CD14-positive monocyte (primary cell): Measurements from ENCODE around the gene LNP1. TPM values are rescaled to one million over a fixed set of nuclear protein-coding genes. Genes with fewer than 3 reads are reported as not detected.
A peak's percentile ranks its signal among the peaks of the same experiment; 100 is the strongest.
"Not testable (repeated sequence)": the region's sequence is repeated elsewhere in the genome, so short reads cannot be mapped to it uniquely, and the experiment has no call there.

Source experiments
- DNase-seq, 3 donors: peaks; one replicate each; pipeline ENCODE4 v3.0.0-alpha.2; 2011 to 2022
- H2AFZ ChIP-seq: 2 replicates; pipeline ENCODE4 v1.6.0; 2012; ENCODE audit warnings: mild to moderate bottlenecking, low read depth, low read length, inconsistent platforms; ENCODE audit not compliant: insufficient read depth, poor library complexity, severe bottlenecking
- H3K27ac ChIP-seq, 2 donors: 1 replicate in 1 of 2; 2 replicates in 1 of 2; pipeline ENCODE4 v1.5.1; 2012 to 2013; ENCODE audit warnings: low read length in 2 of 2, control low read depth in 1 of 2, inconsistent platforms in 1 of 2, low read depth in 1 of 2, mild to moderate bottlenecking in 1 of 2
- H3K27me3 ChIP-seq, 2 donors: one replicate each; pipeline versions ENCODE4 v1.6.0 to v1.6.1; 2011 to 2013; ENCODE audit warnings: low read length in 2 of 2; ENCODE audit not compliant: control insufficient read depth in 2 of 2, insufficient read depth in 2 of 2
- H3K36me3 ChIP-seq, 2 donors: replicated peaks in 1 of 2; 1 replicate in 1 of 2; 2 replicates in 1 of 2; pipeline versions ENCODE4 v1.5.1 to v1.6.1; 2012 to 2013; ENCODE audit warnings: low read length in 2 of 2, control low read depth in 1 of 2, inconsistent platforms in 1 of 2, mild to moderate bottlenecking in 1 of 2; ENCODE audit not compliant: insufficient read depth in 2 of 2, control insufficient read depth in 1 of 2
- H3K4me1 ChIP-seq, 2 donors: 1 replicate in 1 of 2; 2 replicates in 1 of 2; pipeline versions ENCODE4 v1.5.1 to v1.6.1; 2012 to 2013; ENCODE audit warnings: low read length in 2 of 2, control low read depth in 1 of 2, inconsistent platforms in 1 of 2, mild to moderate bottlenecking in 1 of 2, moderate library complexity in 1 of 2; ENCODE audit not compliant: insufficient read depth in 2 of 2, control insufficient read depth in 1 of 2
- H3K4me2 ChIP-seq: replicated peaks from 2 replicates; pipeline ENCODE3; 2012; ENCODE audit warnings: low read length, moderate library complexity, mild to moderate bottlenecking; ENCODE audit not compliant: poor library complexity, severe bottlenecking; ENCODE audit errors: extremely low read depth
- H3K4me3 ChIP-seq, 3 experiments: fragments of 200-600 bp in 1 of 3; sonication (generic) in 1 of 3; replicated peaks in 1 of 3; 1 replicate in 2 of 3; 2 replicates in 1 of 3; pipeline ENCODE4 v1.5.1; 2011 to 2013; ENCODE audit warnings: low read length in 3 of 3, mild to moderate bottlenecking in 3 of 3, control low read depth in 2 of 3, low read depth in 2 of 3, inconsistent platforms in 1 of 3, moderate library complexity in 1 of 3
- H3K79me2 ChIP-seq: 2 replicates; pipeline ENCODE4 v1.6.0; 2012; ENCODE audit warnings: mild to moderate bottlenecking, control low read depth, inconsistent platforms, low read length, moderate library complexity; ENCODE audit not compliant: insufficient read depth
- H3K9ac ChIP-seq: 2 replicates; pipeline ENCODE4 v1.6.0; 2017; ENCODE audit warnings: low read length, mild to moderate bottlenecking; ENCODE audit not compliant: insufficient read depth, poor library complexity, severe bottlenecking
- H3K9me3 ChIP-seq, 2 donors: replicated peaks in 1 of 2; 1 replicate in 1 of 2; 2 replicates in 1 of 2; pipeline versions ENCODE4 v1.5.1 to v1.6.1; 2012 to 2013; ENCODE audit warnings: low read length in 2 of 2, control low read depth in 1 of 2; ENCODE audit not compliant: control insufficient read depth in 1 of 2, insufficient read depth in 1 of 2
- H4K20me1 ChIP-seq: 2 replicates; pipeline ENCODE4 v1.6.0; 2012; ENCODE audit warnings: mild to moderate bottlenecking, low read length, control low read depth, moderate library complexity; ENCODE audit not compliant: insufficient read depth
- H3K27ac Mint-ChIP-seq, 7 donors: one replicate each; pipeline ENCODE4 v1.8.0; 2020; ENCODE audit warnings: mild to moderate bottlenecking in 7 of 7, mixed read lengths in 7 of 7, moderate library complexity in 6 of 7, inconsistent platforms in 2 of 7
- H3K27me3 Mint-ChIP-seq, 3 donors: one replicate each; pipeline ENCODE4 v1.8.0; 2021 to 2022; ENCODE audit warnings: low read depth in 3 of 3, mild to moderate bottlenecking in 3 of 3, mixed read lengths in 3 of 3, moderate library complexity in 3 of 3, inconsistent platforms in 1 of 3
- H3K36me3 Mint-ChIP-seq, 2 donors: one replicate each; pipeline ENCODE4 v1.8.0; 2020; ENCODE audit warnings: mixed read lengths in 2 of 2, inconsistent platforms in 1 of 2, mild to moderate bottlenecking in 1 of 2
- H3K4me1 Mint-ChIP-seq: one replicate; pipeline ENCODE4 v1.8.0; 2020; ENCODE audit warnings: mild to moderate bottlenecking, mixed read lengths
- H3K4me3 Mint-ChIP-seq, 2 donors: one replicate each; pipeline ENCODE4 v1.8.0; 2020; ENCODE audit warnings: mild to moderate bottlenecking in 2 of 2, mixed read lengths in 2 of 2, moderate library complexity in 1 of 2
- H3K9me3 Mint-ChIP-seq, 7 donors: one replicate each; pipeline ENCODE4 v1.8.0; 2020 to 2022; ENCODE audit warnings: mixed read lengths in 7 of 7, mild to moderate bottlenecking in 6 of 7, moderate library complexity in 6 of 7, inconsistent platforms in 2 of 7
- WGBS: methylation state at CpG from one replicate; pipeline ENCODE4 v1.1.5; 2013; ENCODE audit warnings: missing lambda C conversion rate; ENCODE audit not compliant: insufficient coverage; 5-methylcytosine and 5-hydroxymethylcytosine counted together
- intact Hi-C, 2 donors: fragments of 100-400 bp; cut with micrococcal nuclease; formaldehyde crosslinking; loops; one replicate each; pipeline versions ENCODE4 v1.15.0 to v1.15.1; 2023
- polyA minus RNA-seq: library from RNA; depleted of rRNA, polyadenylated mRNA; stranded (reverse); fragments of >200 nt; gene quantifications from 2 replicates; pipeline ENCODE4 v1.2.3, GENCODE V29; 2012
- polyA plus RNA-seq, 3 donors: library from polyadenylated mRNA; depleted of rRNA in 1 of 3; unstranded in 2 of 3; stranded (reverse) in 1 of 3; fragments of 300-500 nt in 2 of 3; fragments of >200 nt in 1 of 3; fragmentation: Illumina TruSeq in 2 of 3; gene quantifications; 1 replicate in 2 of 3; 2 replicates in 1 of 3; pipeline ENCODE4 v1.2.3, GENCODE V29; 2012 to 2021
- total RNA-seq, 12 experiments: library from RNA in 1 of 12; stranded (reverse) in 1 of 12; fragments of 120-200 nt in 1 of 12; gene quantifications; one replicate each; pipeline ENCODE4 v1.2.4 and lab custom pipeline; 2013 to 2026; ENCODE audit warnings: mixed read lengths in 6 of 12, inconsistent platforms in 1 of 12
- TF ChIP-seq, protein P1 (sequence below): fragments of 200-600 bp; IDR thresholded peaks from one replicate; pipeline ENCODE4 v1.8.0; 2022; ENCODE audit warnings: antibody characterized with exemption, mild to moderate bottlenecking

LNP1 gene, protein sequence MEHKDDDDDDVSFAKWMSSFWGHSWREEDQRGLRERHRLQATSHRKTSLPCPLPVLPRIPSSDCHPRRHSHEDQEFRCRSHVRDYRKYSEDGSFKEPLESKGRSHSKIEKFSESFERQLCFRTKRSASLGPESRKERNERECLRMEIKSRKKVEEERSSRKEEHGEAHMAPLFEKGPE
- total RNA-seq (2013) = 0.64 TPM
- under 1 TPM; 0.07 to 0.26 (median 0.08) TPM for polyA plus RNA-seq
- polyA minus RNA-seq = 0.14 TPM in 1 of 2 replicates, not detected in the other
- 0.26 to 3.7 (median 0.59) reads per million in 11 experiments for total RNA-seq (lab: John Stamatoyannopoulos, UW)

DNA sequence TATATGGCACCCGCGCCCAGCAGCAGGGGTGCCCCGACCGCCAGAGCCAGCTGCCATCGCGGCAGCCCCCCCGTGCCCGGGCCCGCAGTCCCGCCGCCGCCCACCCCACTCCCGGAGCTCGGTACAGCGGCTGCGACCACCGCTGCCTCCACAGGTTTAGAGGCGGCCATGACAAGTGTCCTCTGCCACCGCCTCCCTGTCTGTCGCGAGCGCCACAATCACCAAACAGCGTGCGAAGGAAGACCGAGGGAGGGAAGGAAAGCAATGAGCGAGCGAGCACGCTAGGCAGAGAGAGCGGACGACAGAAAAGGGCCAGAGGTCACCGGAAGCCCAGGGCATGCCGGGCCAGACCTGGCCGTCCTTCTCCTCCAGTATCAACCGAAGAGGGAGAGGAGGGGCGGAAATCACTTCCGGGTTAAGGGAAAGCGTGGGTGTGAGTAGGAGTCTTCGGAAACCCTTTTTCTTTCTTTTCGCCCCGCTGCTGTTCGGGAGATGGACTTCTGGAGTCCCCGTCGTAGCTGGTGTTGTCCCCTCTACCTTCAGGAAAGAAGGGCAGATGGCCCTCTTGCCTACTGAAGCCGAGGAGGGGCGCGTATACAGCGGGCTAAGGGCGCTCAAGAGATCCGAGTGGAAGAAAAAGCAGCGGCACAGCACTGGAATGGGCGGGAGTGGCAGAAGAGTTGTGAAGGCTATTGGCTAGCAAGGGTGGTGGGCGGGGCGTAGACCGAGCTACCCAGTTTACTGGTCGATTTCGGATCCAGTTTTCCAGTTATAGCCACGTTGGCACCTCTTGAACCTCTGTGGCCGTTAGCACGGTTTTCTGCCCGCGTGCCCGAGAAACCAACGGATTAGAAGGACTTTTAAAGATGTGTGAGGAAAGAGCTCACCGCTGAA is at the start of gene LNP1, which contains the start of gene TOMM70:
Gene LNP1 (plus strand): TSS at position 760 of the 894 bp plus-strand sequence. CDS start 28,191 bp downstream, outside the sequence.
Gene TOMM70 (minus strand): TSS at position 310 of the 894 bp plus-strand sequence. CDS start 140 bp downstream, at position 170.
- Mint-ChIP-seq H3K27ac (peak within 1 kb of the TSS; percentile 91 to 97 (median 96)), H3K4me3 (peak within 1 kb of the TSS; percentile 89 to 99), H3K36me3 (peaks cover 2 to 7% of the 10 kb centered on the region in 2 donors), H3K4me1 (peaks cover 40% of the 10 kb centered on the region), H3K9me3 (peaks cover 0 to 3% (median 0%) of the 10 kb centered on the region in 7 donors), H3K27me3 (peaks cover 0 to 2% (median 0%) of the 10 kb centered on the region in 3 donors)
- H2AFZ ChIP-seq = peak within 1 kb of the TSS; percentile 92
- intact Hi-C loops = loop anchor here (5.0 kb wide), 2 partner anchors 139 to 311 kb away; partner anchors contain the start of gene TBC1D23 (in 1 of the 2)
- peaks cover 57% of the 10 kb centered on the region for H3K79me2 ChIP-seq
- H3K9me3 ChIP-seq = no peaks in the 10 kb centered on the region
- peak within 1 kb of the TSS; percentile 85 to 86 for H3K27ac ChIP-seq
- peak within 1 kb of the TSS; percentile 86 to 96 (median 91) for H3K4me3 ChIP-seq
- H3K9ac ChIP-seq = peak within 1 kb of the TSS; percentile 92
- H3K36me3 ChIP-seq = no peaks in the 10 kb centered on the region
- no peaks in the 10 kb centered on the region for H3K27me3 ChIP-seq
- DNase-seq = peak; percentile 90 to 96 (median 92)
- WGBS = under 1% methylated on average over 50 of the region's 64 CpGs
- TF ChIP-seq, protein P1, sequence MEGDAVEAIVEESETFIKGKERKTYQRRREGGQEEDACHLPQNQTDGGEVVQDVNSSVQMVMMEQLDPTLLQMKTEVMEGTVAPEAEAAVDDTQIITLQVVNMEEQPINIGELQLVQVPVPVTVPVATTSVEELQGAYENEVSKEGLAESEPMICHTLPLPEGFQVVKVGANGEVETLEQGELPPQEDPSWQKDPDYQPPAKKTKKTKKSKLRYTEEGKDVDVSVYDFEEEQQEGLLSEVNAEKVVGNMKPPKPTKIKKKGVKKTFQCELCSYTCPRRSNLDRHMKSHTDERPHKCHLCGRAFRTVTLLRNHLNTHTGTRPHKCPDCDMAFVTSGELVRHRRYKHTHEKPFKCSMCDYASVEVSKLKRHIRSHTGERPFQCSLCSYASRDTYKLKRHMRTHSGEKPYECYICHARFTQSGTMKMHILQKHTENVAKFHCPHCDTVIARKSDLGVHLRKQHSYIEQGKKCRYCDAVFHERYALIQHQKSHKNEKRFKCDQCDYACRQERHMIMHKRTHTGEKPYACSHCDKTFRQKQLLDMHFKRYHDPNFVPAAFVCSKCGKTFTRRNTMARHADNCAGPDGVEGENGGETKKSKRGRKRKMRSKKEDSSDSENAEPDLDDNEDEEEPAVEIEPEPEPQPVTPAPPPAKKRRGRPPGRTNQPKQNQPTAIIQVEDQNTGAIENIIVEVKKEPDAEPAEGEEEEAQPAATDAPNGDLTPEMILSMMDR = no peak
- H3K4me2 ChIP-seq = peak within 1 kb of the TSS; percentile 92
- H4K20me1 ChIP-seq = peaks cover 24% of the 10 kb centered on the region
- peaks cover 25 to 29% of the 10 kb centered on the region in 2 donors for H3K4me1 ChIP-seq

- H3K4me3 ChIP-seq, H3K9me3 ChIP-seq, intact Hi-C loops, H4K20me1 ChIP-seq, H3K27ac ChIP-seq, H3K4me1 ChIP-seq, H3K27me3 Mint-ChIP-seq, H3K9me3 Mint-ChIP-seq, H3K9ac ChIP-seq, H3K4me1 Mint-ChIP-seq, H3K27ac Mint-ChIP-seq, H3K4me2 ChIP-seq, H3K27me3 ChIP-seq, H3K79me2 ChIP-seq, H2AFZ ChIP-seq, H3K4me3 Mint-ChIP-seq, DNase-seq: not testable (repeated sequence)
- no CpG with 5 or more reads among the region's 2 CpGs for WGBS
- peaks cover 55 to 80% of the 10 kb centered on the region in 2 donors for H3K36me3 ChIP-seq
- peaks cover 66 to 78% of the 10 kb centered on the region in 2 donors for H3K36me3 Mint-ChIP-seq
Observed at GRCh38 chr3:100351770-100352169, 49.6 kb upstream of the LNP1 start.
